DMS 273 treated with DMSO at 0.1 percent for 48 hours (cell line): ENCODE data around the gene FMN2.
"Not testable (repeated sequence)": the region's sequence is repeated elsewhere in the genome, so short reads cannot be mapped to it uniquely, and the experiment has no call there.

ENCODE experiments used
- DNase-seq: peaks from one replicate; lab custom pipeline; 2025; lab: John Stamatoyannopoulos, UW

Gene FMN2

GRCh38 chr1:240310226-240310925, 218.7 kb downstream of the FMN2 start:
- no peak for DNase-seq

- no peak for DNase-seq
These were observed 221.2 kb downstream of the FMN2 start for GRCh38 chr1:240312872-240313271.

GRCh38 chr1:240314845-240315801, 223.4 kb downstream of the FMN2 start:
- DNase-seq = no peak

- DNase-seq = no peak
These were observed 228.3 kb downstream of the FMN2 start for GRCh38 chr1:240319998-240320397.

- no peak for DNase-seq
These were observed 229.0 kb downstream of the FMN2 start for GRCh38 chr1:240320659-240321058.

- DNase-seq = no peak
These were observed 231.3 kb downstream of the FMN2 start for GRCh38 chr1:240322943-240323342.

- DNase-seq = not testable (repeated sequence)
These were observed 236.7 kb downstream of the FMN2 start for GRCh38 chr1:240328382-240328781.

- DNase-seq = no peak
These were observed 237.8 kb downstream of the FMN2 start for GRCh38 chr1:240329443-240329842.

GRCh38 chr1:240332672-240333071, 241.0 kb downstream of the FMN2 start:
- no peak for DNase-seq

- no peak for DNase-seq
These were observed 246.1 kb downstream of the FMN2 start for GRCh38 chr1:240337781-240338180.

GRCh38 chr1:240338837-240339236, 247.2 kb downstream of the FMN2 start:
- no peak for DNase-seq

- DNase-seq = no peak
These were observed 249.9 kb downstream of the FMN2 start for GRCh38 chr1:240341365-240342250.

GRCh38 chr1:240342251-240342625, 250.6 kb downstream of the FMN2 start:
- DNase-seq = no peak

GRCh38 chr1:240343045-240343444, 251.4 kb downstream of the FMN2 start:
- no peak for DNase-seq

- DNase-seq = no peak
These were observed 252.3 kb downstream of the FMN2 start for GRCh38 chr1:240343966-240344365.

GRCh38 chr1:240344918-240345317, 253.2 kb downstream of the FMN2 start:
- DNase-seq = no peak

GRCh38 chr1:240349695-240350094, 258.0 kb downstream of the FMN2 start:
- DNase-seq = no peak

GRCh38 chr1:240350910-240351331, 259.2 kb downstream of the FMN2 start:
- DNase-seq = no peak

- DNase-seq = no peak
These were observed 260.0 kb downstream of the FMN2 start for GRCh38 chr1:240351690-240352089.

- DNase-seq = no peak
These were observed 261.1 kb downstream of the FMN2 start for GRCh38 chr1:240352769-240353168.

GRCh38 chr1:240356568-240356967, 264.9 kb downstream of the FMN2 start:
- no peak for DNase-seq

GRCh38 chr1:240362046-240362445, 270.4 kb downstream of the FMN2 start:
- no peak for DNase-seq
